ENCODE results near the gene HNRNPDL.

DNA sequence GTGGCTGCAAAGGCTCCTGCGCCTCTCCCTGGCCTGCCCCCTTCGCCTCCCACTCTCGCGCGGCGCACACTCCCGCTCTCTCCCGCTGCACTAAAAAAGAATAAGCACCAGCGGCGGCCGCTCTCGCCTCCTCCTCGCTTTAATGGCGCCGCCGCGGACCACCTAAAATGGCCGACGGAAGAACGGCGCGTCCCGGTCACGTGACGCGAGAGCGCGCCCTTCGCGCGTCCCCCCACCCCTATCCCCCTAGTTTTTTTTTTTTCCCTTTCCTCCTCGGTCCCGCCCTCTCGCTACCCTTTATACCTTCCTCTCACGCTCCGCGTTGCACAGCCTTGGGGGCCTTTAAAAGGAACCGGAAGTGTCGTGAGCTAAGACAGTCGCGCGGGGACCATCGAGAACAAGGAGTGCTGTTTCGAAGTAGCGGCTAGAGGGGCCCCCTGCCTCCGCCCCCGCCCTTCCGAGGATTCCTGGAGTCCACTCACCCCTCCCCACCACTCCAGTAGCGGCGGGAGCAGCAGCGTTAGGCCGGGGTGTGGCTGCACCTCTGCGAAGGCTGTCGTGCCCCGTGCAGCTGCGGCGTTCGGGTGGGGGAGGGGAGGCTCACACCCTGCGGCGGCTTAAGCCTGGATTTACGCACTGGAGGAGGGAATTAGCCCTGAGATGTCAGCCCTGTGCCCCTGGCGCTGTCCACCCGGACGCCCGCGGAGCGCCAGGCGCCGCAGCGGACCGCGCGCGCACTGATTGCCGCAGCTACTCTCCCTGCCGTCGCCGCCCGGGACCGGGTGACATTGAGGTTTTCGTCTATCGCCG lies 56.2 kb downstream of the HNRNPDL start, which contains the start of gene HNRNPD:
- TF ChIP-seq CBX5 (CRISPR knock-in tag; IDR thresholded peaks at IDR 0.05; ENCODE audit: borderline replicate concordance) (peak; percentile 97; the same call in 1 of the 2 replicates), RAD21 (CRISPR knock-in tag; IDR thresholded peaks at IDR 0.05) (peak; percentile 73), PHB2 (IDR thresholded peaks at IDR 0.05; ENCODE audit: partially characterized antibody) (no peak)
- TF ChIP-seq, protein P1, sequence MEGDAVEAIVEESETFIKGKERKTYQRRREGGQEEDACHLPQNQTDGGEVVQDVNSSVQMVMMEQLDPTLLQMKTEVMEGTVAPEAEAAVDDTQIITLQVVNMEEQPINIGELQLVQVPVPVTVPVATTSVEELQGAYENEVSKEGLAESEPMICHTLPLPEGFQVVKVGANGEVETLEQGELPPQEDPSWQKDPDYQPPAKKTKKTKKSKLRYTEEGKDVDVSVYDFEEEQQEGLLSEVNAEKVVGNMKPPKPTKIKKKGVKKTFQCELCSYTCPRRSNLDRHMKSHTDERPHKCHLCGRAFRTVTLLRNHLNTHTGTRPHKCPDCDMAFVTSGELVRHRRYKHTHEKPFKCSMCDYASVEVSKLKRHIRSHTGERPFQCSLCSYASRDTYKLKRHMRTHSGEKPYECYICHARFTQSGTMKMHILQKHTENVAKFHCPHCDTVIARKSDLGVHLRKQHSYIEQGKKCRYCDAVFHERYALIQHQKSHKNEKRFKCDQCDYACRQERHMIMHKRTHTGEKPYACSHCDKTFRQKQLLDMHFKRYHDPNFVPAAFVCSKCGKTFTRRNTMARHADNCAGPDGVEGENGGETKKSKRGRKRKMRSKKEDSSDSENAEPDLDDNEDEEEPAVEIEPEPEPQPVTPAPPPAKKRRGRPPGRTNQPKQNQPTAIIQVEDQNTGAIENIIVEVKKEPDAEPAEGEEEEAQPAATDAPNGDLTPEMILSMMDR (CRISPR knock-in tag; IDR thresholded peaks at IDR 0.05), result no peak; the same call in 1 of the 2 replicates
- TF ChIP-seq, protein P2, sequence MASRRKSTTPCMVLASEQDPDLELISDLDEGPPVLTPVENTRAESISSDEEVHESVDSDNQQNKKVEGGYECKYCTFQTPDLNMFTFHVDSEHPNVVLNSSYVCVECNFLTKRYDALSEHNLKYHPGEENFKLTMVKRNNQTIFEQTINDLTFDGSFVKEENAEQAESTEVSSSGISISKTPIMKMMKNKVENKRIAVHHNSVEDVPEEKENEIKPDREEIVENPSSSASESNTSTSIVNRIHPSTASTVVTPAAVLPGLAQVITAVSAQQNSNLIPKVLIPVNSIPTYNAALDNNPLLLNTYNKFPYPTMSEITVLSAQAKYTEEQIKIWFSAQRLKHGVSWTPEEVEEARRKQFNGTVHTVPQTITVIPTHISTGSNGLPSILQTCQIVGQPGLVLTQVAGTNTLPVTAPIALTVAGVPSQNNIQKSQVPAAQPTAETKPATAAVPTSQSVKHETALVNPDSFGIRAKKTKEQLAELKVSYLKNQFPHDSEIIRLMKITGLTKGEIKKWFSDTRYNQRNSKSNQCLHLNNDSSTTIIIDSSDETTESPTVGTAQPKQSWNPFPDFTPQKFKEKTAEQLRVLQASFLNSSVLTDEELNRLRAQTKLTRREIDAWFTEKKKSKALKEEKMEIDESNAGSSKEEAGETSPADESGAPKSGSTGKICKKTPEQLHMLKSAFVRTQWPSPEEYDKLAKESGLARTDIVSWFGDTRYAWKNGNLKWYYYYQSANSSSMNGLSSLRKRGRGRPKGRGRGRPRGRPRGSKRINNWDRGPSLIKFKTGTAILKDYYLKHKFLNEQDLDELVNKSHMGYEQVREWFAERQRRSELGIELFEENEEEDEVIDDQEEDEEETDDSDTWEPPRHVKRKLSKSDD (CRISPR knock-in tag; IDR thresholded peaks at IDR 0.05; ENCODE audit: low read depth), result peak; percentile 86; the same call in 1 of the 2 replicates
- TF ChIP-seq, protein P3, sequence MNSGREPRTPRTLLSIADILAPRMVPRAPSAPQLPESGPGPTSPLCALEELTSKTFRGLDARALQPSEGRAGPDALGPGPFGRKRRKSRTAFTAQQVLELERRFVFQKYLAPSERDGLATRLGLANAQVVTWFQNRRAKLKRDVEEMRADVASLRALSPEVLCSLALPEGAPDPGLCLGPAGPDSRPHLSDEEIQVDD (CRISPR knock-in tag; IDR thresholded peaks at IDR 0.05; ENCODE audit: borderline replicate concordance), result 0 out of 2 replicates have a peak, but pooled peaks have one; percentile 28
- TF ChIP-seq, protein P4, sequence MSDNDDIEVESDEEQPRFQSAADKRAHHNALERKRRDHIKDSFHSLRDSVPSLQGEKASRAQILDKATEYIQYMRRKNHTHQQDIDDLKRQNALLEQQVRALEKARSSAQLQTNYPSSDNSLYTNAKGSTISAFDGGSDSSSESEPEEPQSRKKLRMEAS (IDR thresholded peaks at IDR 0.05), result peak; percentile 88
- TF ChIP-seq, protein P5, sequence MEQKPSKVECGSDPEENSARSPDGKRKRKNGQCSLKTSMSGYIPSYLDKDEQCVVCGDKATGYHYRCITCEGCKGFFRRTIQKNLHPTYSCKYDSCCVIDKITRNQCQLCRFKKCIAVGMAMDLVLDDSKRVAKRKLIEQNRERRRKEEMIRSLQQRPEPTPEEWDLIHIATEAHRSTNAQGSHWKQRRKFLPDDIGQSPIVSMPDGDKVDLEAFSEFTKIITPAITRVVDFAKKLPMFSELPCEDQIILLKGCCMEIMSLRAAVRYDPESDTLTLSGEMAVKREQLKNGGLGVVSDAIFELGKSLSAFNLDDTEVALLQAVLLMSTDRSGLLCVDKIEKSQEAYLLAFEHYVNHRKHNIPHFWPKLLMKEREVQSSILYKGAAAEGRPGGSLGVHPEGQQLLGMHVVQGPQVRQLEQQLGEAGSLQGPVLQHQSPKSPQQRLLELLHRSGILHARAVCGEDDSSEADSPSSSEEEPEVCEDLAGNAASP (CRISPR knock-in tag; IDR thresholded peaks at IDR 0.05; ENCODE audit: borderline replicate concordance), result no peak; the same call in 1 of the 2 replicates
- TF ChIP-seq, protein P6, sequence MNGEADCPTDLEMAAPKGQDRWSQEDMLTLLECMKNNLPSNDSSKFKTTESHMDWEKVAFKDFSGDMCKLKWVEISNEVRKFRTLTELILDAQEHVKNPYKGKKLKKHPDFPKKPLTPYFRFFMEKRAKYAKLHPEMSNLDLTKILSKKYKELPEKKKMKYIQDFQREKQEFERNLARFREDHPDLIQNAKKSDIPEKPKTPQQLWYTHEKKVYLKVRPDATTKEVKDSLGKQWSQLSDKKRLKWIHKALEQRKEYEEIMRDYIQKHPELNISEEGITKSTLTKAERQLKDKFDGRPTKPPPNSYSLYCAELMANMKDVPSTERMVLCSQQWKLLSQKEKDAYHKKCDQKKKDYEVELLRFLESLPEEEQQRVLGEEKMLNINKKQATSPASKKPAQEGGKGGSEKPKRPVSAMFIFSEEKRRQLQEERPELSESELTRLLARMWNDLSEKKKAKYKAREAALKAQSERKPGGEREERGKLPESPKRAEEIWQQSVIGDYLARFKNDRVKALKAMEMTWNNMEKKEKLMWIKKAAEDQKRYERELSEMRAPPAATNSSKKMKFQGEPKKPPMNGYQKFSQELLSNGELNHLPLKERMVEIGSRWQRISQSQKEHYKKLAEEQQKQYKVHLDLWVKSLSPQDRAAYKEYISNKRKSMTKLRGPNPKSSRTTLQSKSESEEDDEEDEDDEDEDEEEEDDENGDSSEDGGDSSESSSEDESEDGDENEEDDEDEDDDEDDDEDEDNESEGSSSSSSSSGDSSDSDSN (CRISPR knock-in tag; IDR thresholded peaks at IDR 0.05), result peak; percentile 97
